MG63 (cell line): Measurements from ENCODE around the gene HSD11B1L. TPM values are rescaled to one million over a fixed set of nuclear protein-coding genes. Genes with fewer than 3 reads are reported as not detected.

Experiments used
- DNase-seq: peaks from one replicate; pipeline ENCODE4 v3.0.0-alpha.2; 2020
- H3K27me3 ChIP-seq: fragments of 250-450 bp; sonication (Bioruptor Pico); 2 replicates; pipeline ENCODE4 v1.5.1; 2020; ENCODE audit warnings: mild to moderate bottlenecking, moderate library complexity
- H3K36me3 ChIP-seq: fragments of 250-450 bp; sonication (Bioruptor Pico); 2 replicates; pipeline ENCODE4 v1.5.1; 2020; ENCODE audit warnings: mild to moderate bottlenecking, moderate library complexity
- H3K4me3 ChIP-seq: fragments of 250-450 bp; sonication (Bioruptor Pico); 2 replicates; pipeline ENCODE4 v1.5.1; 2020; ENCODE audit warnings: mild to moderate bottlenecking, moderate library complexity
- H3K9me3 ChIP-seq: fragments of 250-450 bp; sonication (Bioruptor Pico); 2 replicates; pipeline ENCODE4 v1.5.1; 2020; ENCODE audit warnings: mild to moderate bottlenecking, moderate library complexity
- total RNA-seq: library from RNA; depleted of rRNA; stranded (reverse); fragments of >200 nt; shearing (Covaris generic); gene quantifications from 2 replicates; pipeline ENCODE4 v1.2.3, GENCODE V29; 2014; ENCODE audit warnings: low replicate concordance

Gene HSD11B1L
- total RNA-seq, 1 experiment from 2014 or later = 5.8 TPM

- Histone ChIP-seq H3K27me3 (no peaks in the 10 kb centered on the region), H3K4me3 (no peak overlapping the region), H3K9me3 (no peaks in the 10 kb centered on the region), H3K36me3 (peaks cover 36% of the 10 kb centered on the region)
- DNase-seq = no peak
These were observed 19.3 kb upstream of the HSD11B1L start for GRCh38 chr19:5661483-5661882.

GRCh38 chr19:5663904-5664303 lies 16.9 kb upstream of the HSD11B1L start:
- Histone ChIP-seq H3K4me3 (no peak overlapping the region), H3K27me3 (no peaks in the 10 kb centered on the region), H3K9me3 (no peaks in the 10 kb centered on the region), H3K36me3 (peaks cover 26% of the 10 kb centered on the region)
- no peak for DNase-seq

GRCh38 chr19:5664515-5664914 lies 16.3 kb upstream of the HSD11B1L start:
- no peak for DNase-seq
- Histone ChIP-seq H3K4me3 (no peak overlapping the region), H3K27me3 (no peaks in the 10 kb centered on the region), H3K9me3 (no peaks in the 10 kb centered on the region), H3K36me3 (peaks cover 26% of the 10 kb centered on the region)

- DNase-seq = peak; percentile 22
- Histone ChIP-seq H3K27me3 (no peaks in the 10 kb centered on the region), H3K4me3 (no peak overlapping the region), H3K36me3 (peaks cover 26% of the 10 kb centered on the region), H3K9me3 (no peaks in the 10 kb centered on the region)
These were observed 14.9 kb upstream of the HSD11B1L start for GRCh38 chr19:5665781-5666513.

GRCh38 chr19:5666921-5667610 lies 13.8 kb upstream of the HSD11B1L start:
- Histone ChIP-seq H3K36me3 (peaks cover 24% of the 10 kb centered on the region), H3K4me3 (no peak overlapping the region)

GRCh38 chr19:5667751-5668271 lies 13.0 kb upstream of the HSD11B1L start:
- H3K36me3 ChIP-seq = peaks cover 22% of the 10 kb centered on the region
- DNase-seq = no peak
- H3K27me3 ChIP-seq = no peaks in the 10 kb centered on the region
- H3K4me3 ChIP-seq = no peak overlapping the region
- no peaks in the 10 kb centered on the region for H3K9me3 ChIP-seq

More at GRCh38 chr19:5666921-5667610, 13.8 kb upstream of the HSD11B1L start:
- no peak for DNase-seq
- Histone ChIP-seq H3K9me3 (no peaks in the 10 kb centered on the region), H3K27me3 (no peaks in the 10 kb centered on the region)

- DNase-seq = no peak
- H3K9me3 ChIP-seq = no peaks in the 10 kb centered on the region
- no peaks in the 10 kb centered on the region for H3K27me3 ChIP-seq
- H3K4me3 ChIP-seq = no peak overlapping the region
- peaks cover 17% of the 10 kb centered on the region for H3K36me3 ChIP-seq
These were observed 11.6 kb upstream of the HSD11B1L start for GRCh38 chr19:5669212-5669611.

GRCh38 chr19:5671600-5671999 lies 9.2 kb upstream of the HSD11B1L start:
- Histone ChIP-seq H3K36me3 (peaks cover 1% of the 10 kb centered on the region), H3K4me3 (no peak overlapping the region), H3K27me3 (no peaks in the 10 kb centered on the region), H3K9me3 (no peaks in the 10 kb centered on the region)
- DNase-seq = no peak

- Histone ChIP-seq H3K4me3 (no peak overlapping the region), H3K27me3 (no peaks in the 10 kb centered on the region), H3K36me3 (no peaks in the 10 kb centered on the region; the same call in 1 of the 2 replicates), H3K9me3 (no peaks in the 10 kb centered on the region)
- DNase-seq = no peak
These were observed 7.9 kb upstream of the HSD11B1L start for GRCh38 chr19:5672708-5673459.

GRCh38 chr19:5673752-5674151 lies 7.1 kb upstream of the HSD11B1L start:
- Histone ChIP-seq H3K27me3 (no peaks in the 10 kb centered on the region), H3K36me3 (no peaks in the 10 kb centered on the region; the same call in 1 of the 2 replicates)

GRCh38 chr19:5674714-5675113 lies 6.1 kb upstream of the HSD11B1L start:
- H3K4me3 ChIP-seq = no peak overlapping the region
- no peak for DNase-seq
- H3K36me3 ChIP-seq = no peaks in the 10 kb centered on the region; the same call in 1 of the 2 replicates
- no peaks in the 10 kb centered on the region for H3K27me3 ChIP-seq
- H3K9me3 ChIP-seq = no peaks in the 10 kb centered on the region

More at GRCh38 chr19:5673752-5674151, 7.1 kb upstream of the HSD11B1L start:
- H3K4me3 ChIP-seq = no peak overlapping the region
- no peak for DNase-seq
- H3K9me3 ChIP-seq = no peaks in the 10 kb centered on the region

- no peak for DNase-seq
- Histone ChIP-seq H3K4me3 (no peak overlapping the region), H3K36me3 (no peaks in the 10 kb centered on the region; the same call in 1 of the 2 replicates), H3K9me3 (no peaks in the 10 kb centered on the region), H3K27me3 (no peaks in the 10 kb centered on the region)
These were observed 4.6 kb upstream of the HSD11B1L start for GRCh38 chr19:5676105-5676771.

GRCh38 chr19:5676772-5677105 lies 4.1 kb upstream of the HSD11B1L start:
- Histone ChIP-seq H3K27me3 (no peaks in the 10 kb centered on the region), H3K4me3 (no peak overlapping the region), H3K36me3 (no peaks in the 10 kb centered on the region), H3K9me3 (no peaks in the 10 kb centered on the region)
- DNase-seq = no peak

GRCh38 chr19:5677136-5677535 lies 3.7 kb upstream of the HSD11B1L start:
- H3K4me3 ChIP-seq = no peak overlapping the region

GRCh38 chr19:5677580-5677979 lies 3.2 kb upstream of the HSD11B1L start:
- DNase-seq = no peak

More at GRCh38 chr19:5677136-5677535, 3.7 kb upstream of the HSD11B1L start:
- no peaks in the 10 kb centered on the region for H3K9me3 ChIP-seq
- H3K36me3 ChIP-seq = no peaks in the 10 kb centered on the region
- no peaks in the 10 kb centered on the region for H3K27me3 ChIP-seq
- DNase-seq = no peak

GRCh38 chr19:5678071-5678718 lies 2.6 kb upstream of the HSD11B1L start:
- no peaks in the 10 kb centered on the region for H3K36me3 ChIP-seq
- H3K27me3 ChIP-seq = no peaks in the 10 kb centered on the region
- H3K9me3 ChIP-seq = no peaks in the 10 kb centered on the region
- H3K4me3 ChIP-seq = no peak overlapping the region
- DNase-seq = no peak

More at GRCh38 chr19:5677580-5677979, 3.2 kb upstream of the HSD11B1L start:
- H3K9me3 ChIP-seq = no peaks in the 10 kb centered on the region
- no peaks in the 10 kb centered on the region for H3K36me3 ChIP-seq
- no peaks in the 10 kb centered on the region for H3K27me3 ChIP-seq
- no peak overlapping the region for H3K4me3 ChIP-seq
